ENCODE results near the gene GJA5. TPM values are rescaled to one million over a fixed set of nuclear protein-coding genes. Genes with fewer than 3 reads are reported as not detected.

The GJA5 gene
- total and polyA plus RNA-seq, 2 donors (not counting 3 experiments of a cell fraction or from before 2014, with no cell fraction given), result 0.55 to 5.9 TPM

DNA sequence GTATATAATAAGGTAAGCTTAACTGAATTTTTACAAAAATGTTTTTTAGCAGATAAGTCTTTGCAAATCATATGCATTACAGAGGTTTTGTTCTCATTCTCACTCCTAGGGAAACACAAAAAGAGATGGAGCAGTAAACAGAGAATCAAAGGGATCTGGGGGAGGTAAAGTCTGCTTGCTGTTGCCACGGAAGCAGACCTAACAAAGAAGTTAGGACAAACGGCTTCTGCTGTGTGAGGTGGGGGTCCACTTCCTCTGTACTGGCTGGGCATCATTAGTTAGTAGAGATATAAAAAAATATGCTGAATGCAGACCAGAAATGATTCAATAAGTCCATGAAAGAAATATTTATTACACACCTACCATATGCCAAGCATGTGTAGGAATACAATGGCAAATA lies 34.2 kb downstream of the GJA5 start:
- dilution Hi-C loops (cut with MboI; ENCODE audit: extremely low pct_ligation_motif_present, low sequenced_read_pairs), result no loop called here
- Histone ChIP-seq H3K79me2 (ENCODE audit: control insufficient read depth, insufficient read depth, low read length) (no peaks in the 10 kb centered on the region), H3K4me1 (ENCODE audit: control insufficient read depth, extremely low read depth, insufficient read depth, low read length) (no peaks in the 10 kb centered on the region), H4K20me1 (replicated peaks; ENCODE audit: control insufficient read depth, extremely low read depth, insufficient read depth, low read length) (no peaks in the 10 kb centered on the region), H2AFZ (ENCODE audit: low read depth, low read length) (no peak overlapping the region), H3K27ac (ENCODE audit: insufficient read depth, low read depth, low read length) (no peak overlapping the region), H3K36me3 (ENCODE audit: control insufficient read depth in 2 of 2, extremely low read depth in 1 of 2, insufficient read depth in 2 of 2, low read length in 2 of 2) (no peaks in the 10 kb centered on the region), H3K4me3 (replicated peaks in 1 of 3; ENCODE audit: insufficient read depth in 1 of 3, low read depth in 1 of 3, low read length in 3 of 3) (no peak overlapping the region), H3K27me3 (ENCODE audit: control insufficient read depth in 2 of 2, insufficient read depth in 2 of 2, low read length in 2 of 2) (peaks cover 2 to 8% of the 10 kb centered on the region in 2 experiments), H3K9me1 (replicated peaks; ENCODE audit: control insufficient read depth, extremely low read depth, insufficient read depth, low read length) (no peaks in the 10 kb centered on the region), H3K4me2 (ENCODE audit: insufficient read depth, low read length) (no peak overlapping the region), H3K9me3 (replicated peaks; ENCODE audit: control insufficient read depth, insufficient read depth, low read length) (no peaks in the 10 kb centered on the region), H3K9ac (replicated peaks; ENCODE audit: extremely low read depth, insufficient read depth, low read length) (no peak overlapping the region)
- intact Hi-C loops (cut with micrococcal nuclease), result no loop called here
- FAIRE-seq (no peak), DNase-seq (ENCODE audit: low read depth, low spot score) (no peak)
- no TSS peak for BruUV-seq (replicated peaks)
- TF ChIP-seq GATA2 (IDR thresholded peaks at IDR 0.05; ENCODE audit: insufficient read depth, insufficient read length, low read depth, low read length) (no peak), MYC (IDR thresholded peaks at IDR 0.05; ENCODE audit: low read depth, low read length) (no peak), CTCF (IDR thresholded peaks at IDR 0.05; ENCODE audit: extremely low read depth in 1 of 2, insufficient read depth in 1 of 2, low read depth in 1 of 2, low read length in 2 of 2) (no peak), POLR2A (IDR thresholded peaks at IDR 0.05; ENCODE audit: low read depth, low read length) (no peak), EZH2 (IDR thresholded peaks at IDR 0.05; ENCODE audit: borderline replicate concordance, low read depth, low read length, severe bottlenecking) (no peak), POLR2AphosphoS5 (IDR thresholded peaks at IDR 0.05; ENCODE audit: insufficient read depth, low read depth, low read length) (no peak), JUN (IDR thresholded peaks at IDR 0.05; ENCODE audit: borderline replicate concordance, insufficient read depth, insufficient read length, low read depth) (no peak), FOS (IDR thresholded peaks at IDR 0.05; ENCODE audit: borderline replicate concordance, insufficient read depth, low read length) (no peak)
- POLR2A ChIA-PET, result no interaction called here
- CTCF ChIA-PET, result interaction anchor here (1.2 to 8.4 kb wide), 3 partner anchors 14 to 165 kb away, joined by 4 to 273 read pairs (median 4); no protein-coding TSS in a partner anchor
